ENCODE data around the gene IVNS1ABP. TPM values are rescaled to one million over a fixed set of nuclear protein-coding genes. Genes with fewer than 3 reads are reported as not detected.

Gene IVNS1ABP
- total RNA-seq, 3 donors from 2014 or later = 51.0 to 92.9 (median 91.1) TPM

- Histone ChIP-seq H3K4me3 (peak overlapping the region; percentile 70 to 97 (median 75)), H3K4me1 (peaks cover 0 to 5% of the 10 kb centered on the region in 2 donors), H3K9me3 (no peaks in the 10 kb centered on the region), H3K27me3 (no peaks in the 10 kb centered on the region), H3K27ac (no peak overlapping the region), H3K36me3 (no peaks in the 10 kb centered on the region)
- intact Hi-C loops (cut with DNase I; ENCODE audit: low total_unique reads) = no loop called here
- DNase-seq (ENCODE audit: low spot score in 2 of 2) = no peak
- TF ChIP-seq POLR2AphosphoS5 (IDR thresholded peaks at IDR 0.05) = no peak
- no peak for TF ChIP-seq POLR2A (IDR thresholded peaks at IDR 0.05)
- TF ChIP-seq CTCF (IDR thresholded peaks at IDR 0.05) = no peak
Measured at GRCh38 chr1:185314411-185314810, 2.6 kb downstream of the IVNS1ABP start.

- no peak for TF ChIP-seq POLR2AphosphoS5 (IDR thresholded peaks at IDR 0.05)
- TF ChIP-seq CTCF (IDR thresholded peaks at IDR 0.05) = no peak
- no peak for TF ChIP-seq POLR2A (IDR thresholded peaks at IDR 0.05)
- Histone ChIP-seq H3K27me3 (no peaks in the 10 kb centered on the region), H3K36me3 (no peaks in the 10 kb centered on the region), H3K4me3 (no peak overlapping the region), H3K9me3 (no peaks in the 10 kb centered on the region), H3K27ac (no peak overlapping the region), H3K4me1 (peaks cover 0 to 5% of the 10 kb centered on the region in 2 donors)
- intact Hi-C loops (cut with DNase I; ENCODE audit: low total_unique reads) = no loop called here
- no peak for DNase-seq (ENCODE audit: low spot score in 2 of 2)
Measured at GRCh38 chr1:185312361-185313138, 4.5 kb downstream of the IVNS1ABP start.

GRCh38 chr1:185311589-185312225 lies 5.3 kb downstream of the IVNS1ABP start:
- H3K9me3 ChIP-seq = no peaks in the 10 kb centered on the region
- no peak overlapping the region for H3K4me3 ChIP-seq
- no peaks in the 10 kb centered on the region for H3K27me3 ChIP-seq
- intact Hi-C loops (cut with DNase I; ENCODE audit: low total_unique reads) = no loop called here
- no peaks in the 10 kb centered on the region for H3K36me3 ChIP-seq
- TF ChIP-seq CTCF (IDR thresholded peaks at IDR 0.05) = no peak
- TF ChIP-seq POLR2AphosphoS5 (IDR thresholded peaks at IDR 0.05) = no peak
- TF ChIP-seq POLR2A (IDR thresholded peaks at IDR 0.05) = no peak
- peaks cover 0 to 5% of the 10 kb centered on the region in 2 donors for H3K4me1 ChIP-seq
- no peak overlapping the region for H3K27ac ChIP-seq
- no peak for DNase-seq (ENCODE audit: low spot score in 2 of 2)

- Histone ChIP-seq H3K4me3 (no peak overlapping the region), H3K9me3 (no peaks in the 10 kb centered on the region), H3K27ac (no peak overlapping the region), H3K27me3 (no peaks in the 10 kb centered on the region), H3K4me1 (peaks cover 0 to under 1% of the 10 kb centered on the region in 2 donors), H3K36me3 (peaks cover 5% of the 10 kb centered on the region)
- intact Hi-C loops (cut with DNase I; ENCODE audit: low total_unique reads) = no loop called here
- DNase-seq (ENCODE audit: low spot score in 2 of 2) = no peak
- TF ChIP-seq POLR2AphosphoS5 (IDR thresholded peaks at IDR 0.05) = no peak
- no peak for TF ChIP-seq POLR2A (IDR thresholded peaks at IDR 0.05)
- no peak for TF ChIP-seq CTCF (IDR thresholded peaks at IDR 0.05)
Measured at GRCh38 chr1:185309566-185309965, 7.5 kb downstream of the IVNS1ABP start.

- Histone ChIP-seq H3K27me3 (no peaks in the 10 kb centered on the region), H3K4me3 (no peak overlapping the region), H3K9me3 (no peaks in the 10 kb centered on the region), H3K36me3 (peaks cover 5% of the 10 kb centered on the region), H3K4me1 (no peaks in the 10 kb centered on the region), H3K27ac (no peak overlapping the region)
- DNase-seq (ENCODE audit: low spot score in 2 of 2) = no peak
- intact Hi-C loops (cut with DNase I; ENCODE audit: low total_unique reads) = no loop called here
- no peak for TF ChIP-seq POLR2A (IDR thresholded peaks at IDR 0.05)
Measured at GRCh38 chr1:185308126-185308525, 8.9 kb downstream of the IVNS1ABP start.
